Osteoblast (primary cell): ENCODE measurements around the gene CFAP54. TPM values are rescaled to one million over a fixed set of nuclear protein-coding genes. Genes with fewer than 3 reads are reported as not detected.

Experiments used
- DNase-seq: peaks from one replicate; pipeline ENCODE4 v3.0.0; 2011; ENCODE audit warnings: low spot score, mixed read lengths; ENCODE audit not compliant: insufficient read length; ENCODE audit errors: missing footprints
- H2AFZ ChIP-seq: 2 replicates; pipeline ENCODE4 v1.6.0; 2011; ENCODE audit warnings: mild to moderate bottlenecking, low read length
- H3K27ac ChIP-seq: 2 replicates; pipeline ENCODE4 v1.5.1; 2011; ENCODE audit warnings: mild to moderate bottlenecking, low read depth, low read length, moderate library complexity
- H3K27me3 ChIP-seq: 2 replicates; pipeline ENCODE4 v1.6.0; 2012; ENCODE audit warnings: mild to moderate bottlenecking, control low read depth, inconsistent platforms, low read length, moderate library complexity; ENCODE audit not compliant: insufficient read depth
- H3K36me3 ChIP-seq: 2 replicates; pipeline ENCODE4 v1.5.1; 2011; ENCODE audit warnings: mild to moderate bottlenecking, low read length, control low read depth, moderate library complexity; ENCODE audit not compliant: insufficient read depth
- H3K4me1 ChIP-seq: 2 replicates; pipeline ENCODE4 v1.5.1; 2011; ENCODE audit warnings: mild to moderate bottlenecking, low read length, control low read depth, moderate library complexity; ENCODE audit not compliant: insufficient read depth
- H3K4me2 ChIP-seq: 2 replicates; pipeline ENCODE4 v1.6.0; 2011; ENCODE audit warnings: mild to moderate bottlenecking, low read length; ENCODE audit not compliant: insufficient read depth
- H3K4me3 ChIP-seq: fragments of 200-600 bp; sonication (generic); 3 replicates; pipeline ENCODE4 v1.5.1; 2012; ENCODE audit warnings: mild to moderate bottlenecking, low read length, inconsistent platforms; ENCODE audit not compliant: insufficient read depth
- H3K79me2 ChIP-seq: 2 replicates; pipeline ENCODE4 v1.6.0; 2012; ENCODE audit warnings: mild to moderate bottlenecking, low read length, control low read depth, inconsistent platforms; ENCODE audit not compliant: insufficient read depth
- H3K9me3 ChIP-seq: 2 replicates; pipeline ENCODE4 v1.5.1; 2011; ENCODE audit warnings: low read depth, low read length, control low read depth
- H4K20me1 ChIP-seq: 2 replicates; pipeline ENCODE4 v1.6.0; 2012; ENCODE audit warnings: mild to moderate bottlenecking, low read length, control low read depth; ENCODE audit not compliant: insufficient read depth
- total RNA-seq: library from RNA; depleted of rRNA; stranded (reverse); fragments of >200 nt; gene quantifications from 2 replicates; pipeline ENCODE4 v1.2.3, GENCODE V29; 2012
- TF ChIP-seq, protein P1 (sequence below): IDR thresholded peaks from 2 replicates; pipeline ENCODE4 v1.5.1; 2011; ENCODE audit warnings: mild to moderate bottlenecking, low read depth, low read length, moderate library complexity; ENCODE audit errors: extremely low read depth

The CFAP54 gene
- total RNA-seq, 1 donor, result 2.2 TPM

DNA sequence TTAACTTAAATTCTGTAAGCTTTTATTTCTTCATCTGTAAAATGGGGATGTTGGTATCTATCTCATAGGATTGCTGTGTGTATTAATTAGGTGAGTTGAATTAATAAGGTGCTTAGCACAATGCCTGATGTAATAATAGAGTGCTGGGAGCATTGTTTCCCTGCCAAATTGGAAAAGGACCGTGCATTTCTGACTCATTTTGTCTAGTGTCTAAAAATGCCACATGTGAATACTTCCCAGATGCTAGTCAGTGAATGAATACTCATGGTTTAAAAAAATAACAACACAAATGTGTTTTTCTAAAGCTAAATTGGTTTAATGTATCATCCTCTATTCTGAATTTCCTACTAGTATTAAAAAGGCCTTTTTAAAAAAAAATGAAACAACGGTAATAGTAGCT lies 372.3 kb downstream of the CFAP54 start:
- Histone ChIP-seq H3K27me3 (no peaks in the 10 kb centered on the region), H4K20me1 (no peaks in the 10 kb centered on the region), H3K4me2 (no peak overlapping the region), H3K4me1 (no peaks in the 10 kb centered on the region), H3K9me3 (no peaks in the 10 kb centered on the region), H3K36me3 (no peaks in the 10 kb centered on the region), H3K79me2 (no peaks in the 10 kb centered on the region), H3K27ac (no peak overlapping the region), H3K4me3 (no peak overlapping the region), H2AFZ (no peak overlapping the region)
- TF ChIP-seq, protein P1, sequence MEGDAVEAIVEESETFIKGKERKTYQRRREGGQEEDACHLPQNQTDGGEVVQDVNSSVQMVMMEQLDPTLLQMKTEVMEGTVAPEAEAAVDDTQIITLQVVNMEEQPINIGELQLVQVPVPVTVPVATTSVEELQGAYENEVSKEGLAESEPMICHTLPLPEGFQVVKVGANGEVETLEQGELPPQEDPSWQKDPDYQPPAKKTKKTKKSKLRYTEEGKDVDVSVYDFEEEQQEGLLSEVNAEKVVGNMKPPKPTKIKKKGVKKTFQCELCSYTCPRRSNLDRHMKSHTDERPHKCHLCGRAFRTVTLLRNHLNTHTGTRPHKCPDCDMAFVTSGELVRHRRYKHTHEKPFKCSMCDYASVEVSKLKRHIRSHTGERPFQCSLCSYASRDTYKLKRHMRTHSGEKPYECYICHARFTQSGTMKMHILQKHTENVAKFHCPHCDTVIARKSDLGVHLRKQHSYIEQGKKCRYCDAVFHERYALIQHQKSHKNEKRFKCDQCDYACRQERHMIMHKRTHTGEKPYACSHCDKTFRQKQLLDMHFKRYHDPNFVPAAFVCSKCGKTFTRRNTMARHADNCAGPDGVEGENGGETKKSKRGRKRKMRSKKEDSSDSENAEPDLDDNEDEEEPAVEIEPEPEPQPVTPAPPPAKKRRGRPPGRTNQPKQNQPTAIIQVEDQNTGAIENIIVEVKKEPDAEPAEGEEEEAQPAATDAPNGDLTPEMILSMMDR, result no peak
- no peak for DNase-seq

- Histone ChIP-seq H3K4me1 (no peaks in the 10 kb centered on the region), H3K27me3 (no peaks in the 10 kb centered on the region), H4K20me1 (no peaks in the 10 kb centered on the region), H3K9me3 (no peaks in the 10 kb centered on the region), H2AFZ (no peak overlapping the region), H3K4me3 (no peak overlapping the region), H3K79me2 (no peaks in the 10 kb centered on the region), H3K36me3 (no peaks in the 10 kb centered on the region), H3K4me2 (no peak overlapping the region), H3K27ac (no peak overlapping the region)
- DNase-seq, result no peak
- TF ChIP-seq, protein P1, result no peak
These were observed 372.9 kb downstream of the CFAP54 start for GRCh38 chr12:96862326-96862725.

- DNase-seq, result no peak
- H3K9me3 ChIP-seq, result no peaks in the 10 kb centered on the region
- no peaks in the 10 kb centered on the region for H3K4me1 ChIP-seq
- TF ChIP-seq, protein P1, result no peak
- no peak overlapping the region for H2AFZ ChIP-seq
- H3K27me3 ChIP-seq, result no peaks in the 10 kb centered on the region
- H3K36me3 ChIP-seq, result no peaks in the 10 kb centered on the region
- H3K27ac ChIP-seq, result no peak overlapping the region
- no peaks in the 10 kb centered on the region for H3K79me2 ChIP-seq
- H3K4me2 ChIP-seq, result no peak overlapping the region
- H3K4me3 ChIP-seq, result no peak overlapping the region
- no peaks in the 10 kb centered on the region for H4K20me1 ChIP-seq
These were observed 375.0 kb downstream of the CFAP54 start for GRCh38 chr12:96864335-96864734.

DNA sequence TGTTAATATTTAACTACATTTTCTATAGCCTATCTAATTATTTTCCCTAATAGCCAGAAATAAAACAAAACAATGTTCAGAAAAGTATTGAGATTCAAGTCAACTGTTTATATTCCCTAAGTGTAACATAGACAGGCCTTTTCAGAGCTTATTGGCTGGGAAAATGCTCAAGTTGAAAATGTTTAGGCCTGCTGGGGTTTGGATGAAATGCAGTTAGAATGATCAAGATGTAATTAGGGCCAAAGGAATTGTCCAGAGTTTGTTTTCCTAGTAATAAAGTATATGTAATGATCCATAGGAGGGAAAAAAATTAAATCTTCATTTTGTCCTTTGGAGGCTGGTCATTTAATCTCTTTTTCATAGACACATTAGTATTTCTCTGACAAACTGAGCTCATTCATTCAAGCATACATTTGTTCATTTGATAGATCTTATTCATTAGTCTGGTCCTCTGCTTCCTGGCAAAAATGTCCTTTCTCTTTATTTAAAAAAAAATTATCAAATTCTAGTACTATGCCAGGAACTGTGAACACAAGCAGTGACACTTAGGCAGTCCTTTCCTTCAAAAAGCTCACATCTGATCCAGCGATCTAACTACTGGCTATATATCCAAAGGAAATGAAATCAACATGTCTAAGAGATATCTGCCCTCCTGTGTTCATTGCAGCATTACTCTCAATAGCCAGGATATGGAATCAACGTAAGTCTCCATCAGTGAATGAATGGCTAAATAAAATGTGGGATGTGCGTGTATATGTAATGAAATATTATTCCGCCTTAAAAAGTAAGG lies 377.6 kb downstream of the CFAP54 start:
- H3K4me2 ChIP-seq, result no peak overlapping the region
- no peaks in the 10 kb centered on the region for H3K27me3 ChIP-seq
- no peaks in the 10 kb centered on the region for H3K36me3 ChIP-seq
- no peak overlapping the region for H3K27ac ChIP-seq
- H3K79me2 ChIP-seq, result no peaks in the 10 kb centered on the region
- no peaks in the 10 kb centered on the region for H3K9me3 ChIP-seq
- no peaks in the 10 kb centered on the region for H3K4me1 ChIP-seq
- H4K20me1 ChIP-seq, result no peaks in the 10 kb centered on the region
- no peak for DNase-seq
- no peak overlapping the region for H3K4me3 ChIP-seq
- no peak overlapping the region for H2AFZ ChIP-seq
- TF ChIP-seq, protein P1, result no peak
